22Rv1 (cell line): Measurements from ENCODE around the gene CAMK1D.

Experiments used
- CTCF ChIP-seq: fragments of 450-650 bp; IDR thresholded peaks from 2 replicates; pipeline ENCODE4 v1.5.1; 2017; ENCODE audit warnings: mild to moderate bottlenecking
- ZFX ChIP-seq: fragments of 450-650 bp; IDR thresholded peaks from 2 replicates; pipeline ENCODE4 v1.6.1; 2017; ENCODE audit warnings: antibody characterized with exemption, borderline replicate concordance

GRCh38 chr10:12656518-12657142 lies 307.3 kb downstream of the CAMK1D start:
- peak; percentile 64 for TF ChIP-seq CTCF
- TF ChIP-seq ZFX = no peak
